ENCODE results near the gene AOPEP.

Gene AOPEP

DNA sequence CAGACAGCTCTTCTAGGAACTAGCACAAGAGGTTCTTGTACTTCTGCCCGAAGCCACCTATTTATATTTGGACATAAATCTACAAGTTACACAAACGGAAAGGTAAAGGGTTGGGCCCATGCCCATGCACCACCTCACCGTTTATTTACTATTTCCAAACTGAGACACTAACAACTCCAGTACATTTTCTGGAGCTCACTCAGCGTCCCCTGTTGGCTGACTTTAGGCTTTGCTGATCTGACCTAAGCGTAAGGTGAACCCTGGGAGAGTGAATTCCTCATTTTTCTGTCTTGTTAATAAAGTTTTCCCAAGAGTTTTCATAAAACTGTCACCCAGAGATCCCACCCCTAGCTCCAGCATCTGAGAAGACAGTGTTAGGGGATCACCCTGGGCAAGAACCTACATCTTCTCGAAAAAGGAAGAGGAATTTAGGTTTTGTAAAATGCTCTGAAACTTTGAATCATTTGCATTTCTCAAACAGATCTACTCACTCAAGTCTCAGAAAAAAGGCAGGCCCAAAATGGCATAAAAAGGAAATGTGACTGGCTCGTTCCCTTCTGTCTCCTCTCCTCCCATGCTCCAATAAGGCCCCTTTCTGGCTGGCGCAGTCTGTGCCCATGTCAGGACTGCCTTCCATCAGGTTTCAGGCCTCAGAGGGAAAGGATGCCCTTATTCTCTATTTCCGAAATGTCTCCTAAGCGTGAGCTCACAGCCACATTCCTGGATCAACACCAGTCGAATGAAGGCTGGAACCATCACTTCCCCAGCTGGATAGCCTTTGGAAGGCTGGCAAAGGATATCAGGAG, 389.7 kb downstream of the AOPEP start:
- DNase-seq (ENCODE audit: low spot score), result no peak

DNA sequence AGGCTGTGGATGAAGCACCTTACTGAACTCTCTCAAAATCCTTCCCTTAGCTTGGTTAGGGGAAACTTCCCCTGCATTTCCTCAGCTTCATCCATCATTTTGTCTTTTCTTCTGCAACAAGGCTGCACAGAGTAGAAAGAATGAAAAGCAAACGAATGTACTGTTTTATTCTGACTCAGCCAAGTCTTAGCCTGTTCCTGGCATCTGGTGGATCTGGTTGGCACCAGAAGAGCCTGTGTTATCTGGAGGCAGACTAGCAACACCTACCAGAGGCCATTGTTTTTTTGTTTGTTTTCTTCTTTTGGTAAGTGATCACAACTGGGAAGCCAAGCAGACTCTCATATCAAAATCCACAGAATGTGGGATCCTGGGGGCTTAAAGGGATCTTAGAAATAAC, 390.3 kb downstream of the AOPEP start:
- DNase-seq (ENCODE audit: low spot score), result no peak

DNA sequence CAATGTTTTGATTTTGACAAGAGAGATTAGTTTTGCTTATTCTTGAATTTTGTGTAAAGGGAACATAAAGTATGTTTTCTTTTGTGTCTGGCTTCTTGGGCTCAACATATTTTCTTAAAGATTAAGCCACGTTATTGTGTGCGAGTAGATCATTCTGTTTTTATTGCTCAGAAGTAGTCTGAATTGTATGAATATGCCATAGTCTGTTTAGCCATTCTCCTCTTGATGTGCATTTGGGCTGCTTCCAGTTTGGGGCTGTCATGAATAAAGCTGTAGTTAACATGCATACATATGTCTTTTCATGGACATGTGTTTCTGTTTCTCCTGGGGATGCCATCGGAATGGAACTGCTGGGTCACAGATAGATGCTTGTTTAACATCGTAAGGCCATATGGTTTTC, 392.1 kb downstream of the AOPEP start:
- no peak for DNase-seq (ENCODE audit: low spot score)

DNA sequence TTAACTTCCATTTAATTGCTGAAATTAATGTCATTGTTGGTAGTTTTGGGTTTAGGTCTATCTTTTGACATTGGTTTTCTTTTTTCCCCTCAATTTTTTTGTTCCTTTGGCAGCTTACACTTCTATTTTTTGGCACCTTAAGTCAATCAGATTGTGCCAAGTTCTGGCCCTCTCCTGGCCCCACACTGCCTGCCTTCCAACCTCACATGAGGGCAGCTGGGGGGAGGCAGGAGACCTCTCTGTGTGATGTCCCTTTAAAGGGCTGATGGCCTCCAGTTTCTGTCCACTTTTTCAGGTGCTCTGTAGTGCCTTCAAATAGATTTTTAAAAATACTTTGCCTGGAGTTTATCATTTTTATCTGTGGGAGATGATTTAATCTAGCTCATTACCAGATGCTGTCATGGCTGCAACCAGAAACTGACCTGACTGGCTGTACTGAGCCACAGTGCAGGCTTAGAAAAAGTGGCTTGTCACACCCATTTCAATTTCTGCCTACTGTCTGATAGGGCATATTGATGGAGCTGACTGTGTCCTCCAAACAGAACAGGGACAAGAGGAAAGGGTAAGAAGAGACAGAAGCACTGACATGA, 394.4 kb downstream of the AOPEP start:
- DNase-seq (ENCODE audit: low spot score), result no peak

DNA sequence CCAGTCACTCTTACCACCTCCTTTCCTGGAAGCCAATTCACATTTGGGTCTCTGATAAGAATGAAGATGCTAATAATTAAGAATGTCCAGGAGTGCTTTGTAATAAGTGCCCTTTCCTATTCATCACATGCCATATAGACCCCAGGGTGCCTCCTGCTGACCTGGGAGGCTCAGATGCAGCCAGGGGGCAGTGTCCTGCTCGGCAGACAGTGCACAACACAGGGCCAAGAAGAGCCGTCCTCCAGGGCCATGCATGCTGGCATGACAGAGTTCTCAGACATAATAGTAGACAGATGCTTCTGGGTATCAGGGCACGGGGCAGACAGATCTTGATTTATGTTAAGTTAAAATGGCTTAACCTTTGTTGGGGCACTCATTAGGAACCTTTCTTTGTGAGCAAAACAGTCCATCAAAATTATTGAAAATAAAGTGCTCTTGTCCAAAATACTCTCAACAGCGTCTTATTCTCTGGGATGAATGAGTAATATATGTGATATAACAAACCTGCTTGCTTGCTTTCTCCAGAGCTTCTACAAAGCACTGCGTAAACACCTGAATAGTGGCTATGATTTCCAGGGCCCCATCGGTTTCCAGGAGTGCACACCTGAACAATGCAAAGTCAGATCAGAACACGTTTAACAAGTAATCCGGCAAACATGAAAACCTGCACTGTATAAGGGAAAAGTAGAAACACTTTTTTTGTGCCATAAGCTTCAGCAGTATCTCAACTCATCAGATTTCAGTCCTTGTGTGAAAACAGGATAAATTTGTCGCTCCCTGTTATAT, 398.3 kb downstream of the AOPEP start:
- DNase-seq (ENCODE audit: low spot score), result no peak

DNA sequence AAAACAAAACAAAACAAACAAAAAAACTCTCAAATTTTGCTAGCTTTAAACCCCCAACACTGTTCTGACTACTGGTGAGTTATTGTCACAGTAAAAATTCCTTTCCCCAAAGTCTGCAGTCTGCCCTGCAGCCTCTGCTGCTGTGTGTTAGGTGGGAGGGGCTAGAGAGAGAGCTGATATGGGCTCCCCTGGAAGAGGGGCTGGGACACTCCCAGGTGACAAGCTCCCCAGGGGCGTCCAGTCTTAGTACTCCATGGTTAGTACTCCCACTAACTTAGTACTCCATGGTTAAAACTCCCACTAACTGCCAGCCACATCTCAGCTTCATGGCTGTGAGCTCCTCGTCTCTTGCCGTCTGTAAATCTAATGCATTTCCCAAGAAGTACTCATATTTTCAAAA, 399.2 kb downstream of the AOPEP start:
- no peak for DNase-seq (ENCODE audit: low spot score)

DNA sequence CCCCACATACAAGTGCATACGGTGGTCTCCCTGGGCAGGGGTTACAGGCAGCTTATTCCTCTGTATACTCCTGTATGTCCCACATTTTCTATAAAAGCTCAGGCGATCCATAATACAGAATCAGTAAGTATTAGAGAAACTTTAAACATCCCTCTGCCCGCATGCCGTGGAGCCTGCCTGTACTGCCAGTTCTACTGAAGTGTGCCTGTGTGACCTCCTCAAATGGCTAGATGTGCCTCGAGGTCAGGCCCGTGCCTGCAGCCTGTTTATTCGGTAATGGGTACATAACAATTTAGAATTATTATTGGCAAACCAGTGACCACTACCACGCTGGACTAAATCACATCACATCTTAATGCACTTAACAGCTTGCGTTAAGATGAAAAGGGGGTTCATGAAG, 400.2 kb downstream of the AOPEP start:
- no peak for DNase-seq (ENCODE audit: low spot score)

DNA sequence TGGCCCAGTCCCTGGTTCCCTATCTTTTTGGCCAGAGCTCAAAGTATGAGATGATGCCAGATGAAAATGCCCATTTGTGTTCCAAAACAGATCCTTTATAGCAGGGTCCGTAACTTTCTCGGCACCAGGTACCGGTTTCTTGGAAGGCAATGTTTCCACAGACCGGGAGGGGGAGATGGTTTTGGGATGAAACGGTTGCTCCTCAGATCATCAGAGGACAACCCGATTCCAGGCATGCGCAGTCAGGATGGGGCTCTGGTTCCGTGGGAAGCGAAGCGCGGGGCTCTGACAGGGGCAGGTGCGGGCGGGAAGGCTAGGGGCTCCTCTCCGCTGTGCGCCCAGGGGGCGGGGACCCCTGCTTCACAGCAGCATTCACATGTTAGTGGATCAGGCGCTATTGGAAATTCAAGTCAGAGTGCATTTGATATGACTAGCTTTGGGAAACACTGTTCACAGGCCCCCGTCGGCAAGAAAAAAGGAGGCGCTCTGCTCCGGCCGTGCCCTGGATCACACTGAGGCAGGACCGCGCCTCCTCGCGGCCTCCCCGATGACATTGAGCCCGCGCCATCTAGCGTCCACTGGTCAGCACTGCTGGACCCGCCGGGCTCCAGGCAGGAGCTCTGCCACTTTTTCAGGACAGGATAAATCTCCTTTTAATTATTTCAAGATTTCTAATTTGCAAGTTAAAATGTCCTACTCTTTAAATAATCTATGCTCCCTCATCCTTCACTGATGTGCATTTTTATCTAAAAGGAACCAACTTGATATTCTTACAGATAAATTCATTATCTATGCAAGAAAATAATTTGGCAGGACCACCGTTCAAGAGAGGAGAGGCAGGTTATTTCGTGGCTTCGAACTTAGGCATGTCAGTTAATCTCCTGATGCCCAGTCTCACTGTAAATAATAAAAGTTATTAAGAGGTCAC, 401.0 kb downstream of the AOPEP start:
- peak; percentile 72 for DNase-seq (ENCODE audit: low spot score)

DNA sequence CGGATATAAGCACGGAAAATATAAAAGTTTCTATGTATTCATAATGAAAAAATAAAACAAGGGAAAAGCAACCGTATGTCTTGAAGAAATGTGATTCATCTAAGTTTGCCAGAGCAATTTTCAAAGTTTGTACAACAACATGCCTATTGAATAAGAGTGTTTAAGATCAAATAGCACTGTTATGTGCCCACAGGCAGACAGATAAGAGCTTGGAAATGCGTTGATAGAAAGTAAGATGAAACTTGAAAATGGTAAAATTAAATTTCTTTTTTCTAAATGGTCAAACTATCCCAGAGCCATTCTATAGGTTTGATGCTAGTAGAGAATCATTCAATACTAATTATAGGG, 401.7 kb downstream of the AOPEP start:
- no peak for DNase-seq (ENCODE audit: low spot score)

DNA sequence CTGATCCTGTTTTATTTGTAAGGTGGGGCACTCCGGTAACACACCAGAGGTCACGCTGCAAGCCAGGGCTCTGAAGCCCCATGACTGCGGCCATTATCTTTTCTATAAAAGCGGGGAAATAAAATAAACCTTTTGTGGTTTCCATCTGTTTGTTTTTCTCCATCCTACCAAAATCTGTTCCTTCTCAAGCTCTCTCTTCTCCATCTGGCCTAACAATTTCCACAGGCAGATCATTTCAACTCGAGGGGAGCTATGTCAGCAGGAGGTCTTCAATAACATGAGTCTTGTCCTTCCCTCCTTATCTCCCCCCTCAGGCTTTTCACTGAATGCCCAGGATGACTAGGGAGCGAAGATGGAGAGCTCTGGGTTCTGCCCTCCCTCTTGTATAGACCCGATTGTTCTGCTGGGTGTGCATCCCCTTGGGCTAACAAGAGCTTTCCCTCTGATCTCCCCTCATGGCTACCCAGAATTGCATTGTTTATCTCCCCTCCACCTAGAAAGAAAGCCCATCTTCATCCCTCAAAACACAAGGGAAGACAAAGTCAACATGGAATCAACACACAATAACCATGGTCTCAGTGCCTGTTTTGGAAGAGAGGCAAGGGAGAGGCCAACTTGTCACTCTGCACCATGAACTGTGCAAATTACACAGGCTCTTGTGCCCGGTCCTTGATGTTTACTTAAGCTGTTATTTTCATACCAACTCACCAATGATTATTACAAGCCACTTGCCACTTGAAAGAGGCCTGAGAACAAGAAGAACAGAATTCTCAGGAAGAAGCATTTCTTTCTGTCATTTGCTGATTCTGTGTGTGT, 403.2 kb downstream of the AOPEP start:
- DNase-seq (ENCODE audit: low spot score), result no peak

DNA sequence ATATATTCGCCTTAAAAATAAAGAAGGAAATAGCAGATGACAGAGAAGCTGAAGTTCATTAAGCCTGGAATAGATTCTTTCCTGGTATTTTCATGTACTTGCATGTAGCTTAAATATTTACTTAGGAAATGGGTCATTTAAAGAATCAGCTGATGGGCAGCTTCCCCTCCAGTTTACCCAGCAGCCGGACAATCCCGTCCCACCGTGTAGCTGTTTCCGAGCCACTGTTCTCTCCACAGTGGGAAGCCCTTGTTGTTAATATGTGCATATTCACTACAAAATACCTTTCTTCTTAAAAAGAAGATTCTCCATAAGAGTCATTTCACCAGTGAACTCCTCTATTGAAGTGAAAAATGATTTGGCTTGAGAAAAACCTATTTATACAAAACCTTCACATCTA, 404.0 kb downstream of the AOPEP start:
- no peak for DNase-seq (ENCODE audit: low spot score)

DNA sequence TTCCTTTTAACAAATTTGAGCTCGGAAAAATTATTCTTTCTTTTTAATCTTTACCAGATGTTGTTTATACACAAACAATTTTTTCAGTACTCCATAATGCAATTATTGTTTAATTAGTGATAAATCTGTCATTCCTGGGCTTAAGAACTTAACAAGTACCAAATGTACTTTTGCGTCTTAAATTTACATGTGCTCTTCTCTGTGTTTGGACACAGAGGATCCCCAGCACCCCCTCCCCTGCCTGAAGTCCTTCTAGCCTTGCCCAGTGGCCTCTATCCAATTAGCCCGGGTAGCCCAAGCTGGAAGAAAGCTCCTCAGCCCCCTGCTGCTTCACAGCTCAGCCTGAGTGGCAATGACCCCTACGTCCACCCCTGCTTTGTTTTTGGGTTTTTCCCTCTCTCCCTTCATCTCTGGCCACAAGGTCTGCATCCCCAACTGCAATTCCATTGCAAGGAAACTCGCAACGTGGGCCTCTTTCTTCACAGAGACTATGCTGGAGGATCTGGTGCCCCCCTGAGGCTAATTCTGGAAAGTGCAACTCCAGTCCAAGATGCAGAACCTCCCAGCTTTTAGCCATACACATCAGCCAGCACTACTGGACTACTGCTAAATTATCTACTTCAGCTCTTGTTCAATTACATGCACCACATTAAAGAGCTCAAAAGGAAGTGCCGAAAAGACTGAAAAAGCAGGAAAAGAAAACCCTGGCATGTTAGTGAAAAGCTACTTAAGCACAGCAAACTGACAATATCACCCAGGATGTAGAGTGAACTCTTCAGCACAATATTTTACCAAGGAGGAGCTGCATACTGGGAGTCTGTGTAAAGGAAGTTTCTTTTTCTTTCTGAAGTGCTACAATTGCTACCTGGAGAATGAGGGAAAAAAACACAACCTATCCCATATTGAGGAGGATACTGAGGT, 404.8 kb downstream of the AOPEP start:
- DNase-seq (ENCODE audit: low spot score), result peak; percentile 67

DNA sequence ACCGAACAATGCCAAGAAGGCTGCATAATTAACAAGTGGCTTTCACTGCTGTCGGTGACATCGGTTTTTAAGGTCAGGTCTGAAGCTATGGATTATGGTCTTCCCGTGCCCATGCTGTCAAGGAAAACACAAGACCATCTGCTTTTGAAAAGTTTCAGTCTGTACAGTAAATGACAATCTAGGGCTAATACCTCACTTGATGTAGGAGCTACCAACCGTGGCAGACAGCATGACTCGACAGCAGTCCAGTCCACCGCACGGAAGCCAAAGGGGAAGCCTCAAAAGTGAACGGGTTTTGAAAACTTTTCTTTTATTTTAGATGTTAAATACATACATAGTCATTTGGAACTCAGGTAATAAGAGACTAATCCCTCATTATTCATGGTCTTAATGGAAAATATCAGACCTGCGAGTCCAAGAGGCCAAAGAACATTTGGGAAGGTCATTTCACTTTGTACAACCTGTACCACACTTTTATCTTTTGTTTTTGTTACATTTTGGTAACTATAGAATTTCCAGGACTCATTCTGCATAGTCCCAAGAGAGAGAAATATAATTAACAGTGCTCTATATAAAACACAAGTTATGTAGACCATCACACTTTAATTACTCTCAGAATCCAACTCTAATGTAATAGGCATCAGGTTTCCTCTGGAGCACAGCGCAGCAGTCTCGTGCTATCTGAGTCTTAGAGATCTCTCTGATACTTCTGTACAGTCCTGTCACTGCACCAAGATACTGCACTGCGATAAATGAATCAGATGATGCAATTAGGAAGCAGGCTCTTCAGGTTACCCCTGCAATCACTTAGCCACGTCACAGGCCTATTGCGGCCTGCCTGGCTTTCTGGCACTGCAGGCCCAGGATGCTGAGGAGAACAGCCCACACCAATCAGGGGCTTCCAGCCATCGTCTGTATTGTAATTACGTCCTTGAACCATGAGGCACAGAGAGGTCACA, 406.1 kb downstream of the AOPEP start:
- no peak for DNase-seq (ENCODE audit: low spot score)

DNA sequence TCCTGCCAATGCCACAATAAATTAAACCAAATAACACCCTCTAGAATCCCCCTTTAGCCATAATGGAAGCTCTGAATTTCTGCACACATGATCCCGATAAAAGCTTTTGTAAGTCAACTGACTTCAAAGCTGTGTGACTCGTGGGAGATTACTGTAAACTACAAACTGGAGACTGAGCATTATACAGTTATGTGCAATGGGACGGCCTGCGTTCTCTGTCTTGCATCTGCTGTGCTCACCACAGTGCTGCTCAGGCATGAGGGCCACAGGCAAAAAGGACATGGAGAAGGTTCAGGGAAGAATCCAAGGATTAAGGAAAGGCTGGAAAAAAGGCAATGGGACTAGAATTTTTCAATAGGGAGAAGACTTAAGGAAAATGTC, 406.8 kb downstream of the AOPEP start:
- DNase-seq (ENCODE audit: low spot score), result no peak

DNA sequence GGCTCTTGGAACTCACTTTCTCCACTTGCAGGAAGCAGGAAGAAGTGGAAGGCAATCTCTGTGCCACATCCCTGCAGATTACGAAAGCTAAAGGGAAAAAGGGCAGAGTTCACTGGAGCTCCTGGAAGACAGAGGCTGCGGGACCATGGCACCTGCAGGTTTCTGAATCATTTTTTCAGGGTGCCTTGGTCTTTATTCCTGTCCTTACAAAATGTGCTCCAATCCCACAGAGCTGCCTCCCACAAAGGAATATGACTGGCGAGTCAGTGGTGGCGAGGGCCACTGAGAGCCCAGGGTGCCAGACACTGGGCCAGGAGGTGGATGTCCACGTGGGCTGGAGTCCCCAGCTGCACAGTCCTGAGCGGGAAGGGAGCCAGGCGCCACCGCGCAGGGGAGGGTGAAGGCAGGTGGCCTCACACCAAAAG, 408.0 kb downstream of the AOPEP start:
- DNase-seq (ENCODE audit: low spot score), result no peak

DNA sequence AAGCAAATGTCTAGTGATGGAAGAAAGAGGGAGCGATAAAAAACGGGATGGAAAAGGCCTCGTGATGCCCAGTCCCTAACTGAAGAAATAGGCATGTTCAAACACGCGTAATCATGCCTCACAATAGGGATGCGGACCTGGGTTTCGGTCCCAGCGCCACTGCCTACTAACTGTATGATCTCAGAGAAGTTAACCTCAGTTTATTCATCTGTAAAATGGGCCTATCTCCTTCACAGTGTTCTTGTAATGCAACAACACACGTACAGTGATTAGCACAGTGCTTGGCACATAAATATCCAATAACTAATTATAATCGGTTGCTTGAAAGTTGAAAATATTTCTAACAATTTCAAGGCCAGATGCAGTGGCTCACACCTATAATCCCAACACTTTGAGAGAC, 409.3 kb downstream of the AOPEP start:
- no peak for DNase-seq (ENCODE audit: low spot score)
